GM19467 (cell line): ENCODE results near the gene RAB9B.
"Not testable (repeated sequence)": the region's sequence is repeated elsewhere in the genome, so short reads cannot be mapped to it uniquely, and the experiment has no call there.

ENCODE experiments used
- ATAC-seq: cut with Tn5 transposase; IDR thresholded peaks from one replicate; pipeline ENCODE4 v1.9.1; 2021; ENCODE audit warnings: mild to moderate bottlenecking, moderate library complexity; ENCODE audit not compliant: unreplicated experiment

RAB9B gene

GRCh38 chrX:103817101-103817500 is 15.0 kb downstream of the RAB9B start:
- not testable (repeated sequence) for ATAC-seq

- no peak for ATAC-seq
Measured at GRCh38 chrX:103811858-103812257, 20.2 kb downstream of the RAB9B start.

DNA sequence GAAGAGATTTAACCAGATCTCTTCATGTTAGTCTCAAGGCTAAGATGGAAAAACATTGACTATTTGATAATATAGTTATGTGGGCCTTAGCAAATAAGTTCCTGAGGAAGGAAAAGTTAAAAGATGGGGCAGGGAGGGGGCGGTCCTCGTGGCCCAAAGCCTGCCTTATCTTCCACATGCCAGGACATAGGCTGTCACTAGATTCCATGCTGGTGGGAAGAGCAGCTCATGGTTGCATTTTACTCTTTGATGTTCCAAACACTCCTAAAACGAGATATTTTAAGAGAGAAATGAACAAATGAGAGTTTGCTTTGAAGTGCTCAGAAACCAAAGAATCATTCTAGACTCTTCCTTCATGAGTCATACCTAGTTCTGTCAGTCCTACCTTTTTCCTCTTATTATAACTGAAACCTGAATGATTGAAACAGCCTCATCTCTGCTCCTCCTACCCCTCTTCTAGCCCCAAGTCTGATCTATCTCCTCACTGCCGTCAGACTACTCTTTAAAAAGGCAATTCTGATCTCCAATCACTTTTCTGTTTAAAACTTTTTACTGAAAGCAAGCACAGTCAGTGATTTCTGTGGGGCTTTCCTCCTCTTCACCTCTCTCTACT is 25.1 kb downstream of the RAB9B start:
- ATAC-seq = no peak

- ATAC-seq = no peak
Measured at GRCh38 chrX:103805860-103806259, 26.2 kb downstream of the RAB9B start.

DNA sequence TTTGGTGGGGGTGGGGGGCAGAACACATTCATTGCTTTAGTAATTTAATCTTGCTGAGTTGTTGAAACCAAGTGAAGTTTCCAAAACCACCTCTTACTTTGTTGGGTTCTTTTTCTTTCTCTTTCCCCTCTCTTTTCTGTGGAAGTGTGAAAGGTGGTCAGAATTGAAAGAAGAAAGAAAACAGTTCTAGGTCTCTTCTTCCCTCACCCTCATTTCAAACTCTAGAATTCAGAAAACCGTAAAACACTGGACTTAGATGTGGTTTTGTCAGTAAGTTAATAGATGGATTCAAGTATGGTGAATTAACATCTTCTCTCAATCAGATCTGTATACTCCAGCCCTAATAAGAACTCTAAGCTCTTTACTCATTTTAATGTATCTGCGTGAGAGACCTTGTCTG is 31.7 kb downstream of the RAB9B start:
- no peak for ATAC-seq

DNA sequence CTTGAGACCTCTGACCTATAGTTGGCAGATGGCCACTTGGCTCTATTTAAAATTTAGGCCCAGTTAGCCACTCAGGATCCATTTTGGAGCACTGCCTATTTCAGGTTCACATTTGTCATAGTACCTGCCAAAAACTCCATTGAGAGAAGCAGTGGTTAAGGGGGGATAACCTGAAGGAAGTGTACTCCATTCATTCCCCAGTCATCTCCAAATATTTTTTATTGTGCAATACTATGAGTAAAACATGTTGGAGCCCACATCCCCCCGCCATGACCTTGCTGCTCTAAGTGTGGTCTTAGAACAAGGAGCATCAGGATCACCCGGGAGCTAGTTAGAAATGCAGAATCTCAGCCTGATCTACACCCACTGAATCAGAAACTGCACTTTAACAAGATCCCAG is 34.4 kb downstream of the RAB9B start:
- ATAC-seq = no peak

DNA sequence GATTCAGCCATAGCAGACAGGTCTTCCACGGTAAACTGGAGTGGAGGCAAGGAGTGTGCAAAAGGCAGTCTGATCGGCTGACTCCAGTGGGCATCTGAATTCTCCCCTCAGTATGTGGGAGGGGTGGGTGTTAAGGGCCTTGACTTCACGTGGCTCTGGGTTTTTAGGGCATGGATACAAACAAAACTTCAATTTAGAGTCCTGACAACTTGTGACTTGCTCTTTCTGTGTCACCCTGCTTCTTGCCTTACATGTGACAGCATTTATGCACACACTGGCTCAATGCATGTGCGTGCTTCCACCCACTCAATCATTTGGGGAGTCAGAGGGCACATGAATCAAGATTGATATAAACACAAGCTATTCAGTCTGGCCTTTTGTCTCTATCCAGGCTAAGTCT is 37.9 kb downstream of the RAB9B start:
- ATAC-seq = no peak

DNA sequence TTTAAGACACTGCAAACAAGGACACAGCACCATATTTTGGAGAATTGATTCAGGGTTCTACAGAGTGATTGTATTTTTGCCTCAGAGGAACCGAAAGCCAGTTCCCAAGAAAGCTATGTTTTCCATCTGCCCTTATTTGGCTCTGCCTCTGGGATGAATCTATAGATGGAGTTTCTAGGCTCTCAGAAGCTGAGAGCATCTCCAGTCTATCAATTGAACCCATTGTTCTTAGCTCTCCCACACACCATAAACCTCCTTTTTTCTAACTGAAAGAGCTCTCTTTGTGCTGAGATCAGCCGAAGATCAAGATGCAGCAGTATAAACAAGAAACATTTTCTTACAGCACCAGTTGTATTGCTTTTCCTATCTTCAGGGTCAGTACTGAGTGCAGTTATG is 38.5 kb downstream of the RAB9B start:
- no peak for ATAC-seq

GRCh38 chrX:103792916-103793544 is 39.0 kb downstream of the RAB9B start:
- no peak for ATAC-seq

DNA sequence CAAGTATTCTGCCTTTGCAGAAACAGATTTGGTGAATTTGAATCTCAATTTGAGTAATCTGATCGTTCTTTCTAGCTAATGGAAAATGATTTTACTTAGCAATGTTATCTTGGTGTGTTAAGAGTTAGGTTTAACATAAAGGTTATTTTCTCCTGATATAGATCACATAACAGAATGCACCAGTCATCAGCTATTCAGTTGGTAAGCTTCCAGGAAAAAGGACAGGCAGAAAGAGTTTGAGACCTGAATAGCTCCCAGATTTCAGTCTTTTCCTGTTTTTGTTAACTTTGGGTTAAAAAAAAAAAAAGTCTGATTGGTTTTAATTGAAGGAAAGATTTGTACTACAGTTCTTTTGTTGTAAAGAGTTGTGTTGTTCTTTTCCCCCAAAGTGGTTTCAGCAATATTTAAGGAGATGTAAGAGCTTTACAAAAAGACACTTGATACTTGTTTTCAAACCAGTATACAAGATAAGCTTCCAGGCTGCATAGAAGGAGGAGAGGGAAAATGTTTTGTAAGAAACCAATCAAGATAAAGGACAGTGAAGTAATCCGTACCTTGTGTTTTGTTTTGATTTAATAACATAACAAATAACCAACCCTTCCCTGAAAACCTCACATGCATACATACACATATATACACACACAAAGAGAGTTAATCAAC is 40.1 kb downstream of the RAB9B start:
- no peak for ATAC-seq

DNA sequence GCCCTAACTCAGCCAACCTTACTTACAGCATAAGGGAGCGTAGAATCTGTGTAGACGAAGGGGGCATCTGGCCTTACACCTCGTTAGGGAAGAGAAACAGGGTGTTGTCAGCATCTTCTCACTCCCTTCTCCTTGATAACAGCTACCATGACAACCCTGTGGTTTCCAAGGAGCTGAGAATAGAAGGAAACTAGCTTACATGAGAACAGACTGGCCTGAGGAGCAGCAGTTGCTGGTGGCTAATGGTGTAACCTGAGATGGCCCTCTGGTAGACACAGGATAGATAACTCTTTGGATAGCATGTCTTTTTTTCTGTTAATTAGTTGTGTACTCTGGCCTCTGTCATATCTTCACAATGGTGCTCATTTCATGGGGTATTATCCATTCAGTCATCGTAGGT is 40.8 kb downstream of the RAB9B start:
- no peak for ATAC-seq

GRCh38 chrX:103789004-103789403 is 43.1 kb downstream of the RAB9B start:
- ATAC-seq = peak; percentile 62

- no peak for ATAC-seq
Measured at GRCh38 chrX:103783971-103784370, 48.1 kb downstream of the RAB9B start.

- no peak for ATAC-seq
Measured at GRCh38 chrX:103783196-103783595, 48.9 kb downstream of the RAB9B start.

GRCh38 chrX:103782640-103783039 is 49.4 kb downstream of the RAB9B start:
- ATAC-seq = no peak

DNA sequence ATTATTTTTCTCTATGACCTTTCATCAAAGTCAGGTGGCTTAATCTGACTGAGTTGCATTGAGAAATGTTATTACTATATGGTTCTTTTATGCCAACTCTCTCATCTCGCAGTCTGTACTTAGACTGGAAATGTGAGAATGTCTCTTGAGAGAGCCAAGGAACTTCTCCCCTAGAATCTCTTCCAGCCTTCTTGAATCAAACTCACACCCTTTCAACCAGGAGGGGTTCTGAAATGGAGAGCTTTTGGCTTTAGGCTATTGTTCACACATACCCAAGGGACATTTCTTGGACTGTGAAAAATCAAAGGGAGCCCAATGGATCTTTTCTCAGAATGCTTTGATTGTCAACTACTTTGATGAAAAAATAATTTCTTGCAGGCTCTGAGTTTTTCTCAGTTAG is 50.4 kb downstream of the RAB9B start:
- ATAC-seq = no peak

GRCh38 chrX:103781062-103781402 is 51.0 kb downstream of the RAB9B start:
- no peak for ATAC-seq

- no peak for ATAC-seq
Measured at GRCh38 chrX:103780336-103781061, 51.6 kb downstream of the RAB9B start.

- no peak for ATAC-seq
Measured at GRCh38 chrX:103779141-103779789, 52.8 kb downstream of the RAB9B start.

DNA sequence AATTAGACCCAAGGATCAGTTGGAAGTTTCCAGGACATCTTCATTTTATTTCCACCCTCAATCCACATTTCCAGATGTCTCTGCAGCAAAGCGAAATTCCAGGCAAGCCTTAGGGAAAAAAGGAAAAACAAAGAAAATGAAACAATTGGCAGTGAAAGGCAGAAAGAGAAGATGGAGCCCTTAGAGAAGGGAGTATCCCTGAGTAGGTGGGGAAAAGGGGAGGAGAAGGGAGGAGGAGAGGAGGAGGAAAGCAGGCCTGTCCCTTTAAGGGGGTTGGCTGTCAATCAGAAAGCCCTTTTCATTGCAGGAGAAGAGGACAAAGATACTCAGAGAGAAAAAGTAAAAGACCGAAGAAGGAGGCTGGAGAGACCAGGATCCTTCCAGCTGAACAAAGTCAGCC is 55.5 kb downstream of the RAB9B start, which contains the start of gene PLP1:
PLP1 (plus strand) TSS at position 295 of the 400 bp plus-strand sequence. CDS start 156 bp downstream, outside the sequence.
- no peak for ATAC-seq

- no peak for ATAC-seq
Measured at GRCh38 chrX:103774070-103774642, 57.9 kb downstream of the RAB9B start.
